GM19455 (cell line): ENCODE measurements around the gene LIMCH1.

ENCODE experiments used
- ATAC-seq: cut with Tn5 transposase; IDR thresholded peaks from one replicate; pipeline ENCODE4 v1.9.1; 2021; ENCODE audit not compliant: unreplicated experiment

LIMCH1 gene

DNA sequence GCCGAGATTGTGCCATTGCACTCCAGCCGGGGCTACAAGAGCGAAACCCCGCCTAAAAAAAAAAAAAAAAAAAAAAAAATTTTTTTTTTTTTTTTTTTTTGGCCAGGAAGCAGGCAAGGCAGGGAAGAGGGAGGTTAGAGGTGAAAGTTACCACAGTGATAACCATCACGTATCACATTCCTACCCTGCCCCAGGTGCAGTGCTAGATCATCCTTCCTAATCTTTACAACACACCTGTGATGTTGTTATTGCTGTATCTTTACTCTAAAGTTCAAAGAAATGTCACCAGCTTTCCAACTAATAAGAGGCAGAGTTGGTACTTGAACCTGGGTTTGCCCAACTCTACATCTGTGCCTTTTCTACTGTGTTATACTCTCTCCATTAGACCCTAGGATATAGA is 7.2 kb upstream of the LIMCH1 start:
- no peak for ATAC-seq

DNA sequence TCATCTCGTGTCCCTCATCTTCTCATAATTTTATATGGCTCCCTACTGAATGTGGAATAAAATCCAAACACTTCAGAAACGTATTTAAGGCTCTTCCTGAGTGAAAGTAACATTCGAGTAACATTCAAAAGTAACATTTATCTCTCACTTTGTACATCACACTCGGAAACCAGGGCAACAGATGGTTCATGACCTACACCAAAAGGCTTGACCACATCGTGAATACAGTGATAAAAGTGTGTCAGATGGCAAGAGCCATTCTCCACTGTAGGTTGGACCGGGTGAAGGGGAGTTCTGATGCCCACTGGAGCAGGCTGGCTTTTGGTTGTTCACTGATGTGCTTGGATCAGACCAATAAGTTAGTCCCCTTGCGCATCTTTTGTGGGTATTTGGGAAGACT is 5.6 kb upstream of the LIMCH1 start:
- no peak for ATAC-seq

DNA sequence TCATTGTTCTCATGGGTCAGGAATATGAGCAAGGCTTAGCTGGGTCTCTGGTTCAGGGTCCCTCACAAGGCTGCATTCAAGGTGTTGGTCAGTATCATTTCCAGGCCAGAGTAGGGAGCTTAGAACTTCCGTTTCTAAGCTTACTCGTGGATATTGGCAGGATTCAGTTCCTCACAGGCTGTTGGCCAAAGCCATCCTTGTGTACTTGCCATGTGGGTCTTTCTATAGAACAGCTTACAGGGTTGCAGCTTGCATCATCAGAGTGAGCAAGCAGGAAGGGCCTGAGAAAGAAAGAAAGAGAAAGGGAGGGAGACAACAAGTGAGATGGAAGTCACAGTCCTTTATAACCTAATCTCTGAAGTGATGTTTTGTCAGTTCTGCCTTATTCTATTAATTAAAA is 5.1 kb upstream of the LIMCH1 start:
- no peak for ATAC-seq

DNA sequence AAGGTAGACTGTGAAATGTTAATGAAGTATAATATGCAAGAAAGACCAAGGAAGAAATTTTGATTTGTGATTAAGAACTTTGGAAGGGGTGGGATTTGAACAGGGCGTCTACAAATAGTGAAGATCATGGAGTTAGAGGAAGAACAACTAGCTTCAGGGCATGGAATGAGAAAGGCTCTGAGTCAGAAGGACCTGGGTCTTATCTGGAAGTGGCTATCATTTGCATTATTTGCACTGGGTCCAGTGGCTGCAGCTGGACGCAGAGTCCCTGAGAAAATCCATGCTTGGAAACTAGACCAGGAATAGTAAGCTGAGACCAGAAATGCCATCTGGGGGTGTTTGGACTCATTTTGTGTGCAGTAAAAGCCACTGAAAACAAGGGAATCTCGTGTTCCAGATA is 4.3 kb upstream of the LIMCH1 start:
- ATAC-seq = no peak

DNA sequence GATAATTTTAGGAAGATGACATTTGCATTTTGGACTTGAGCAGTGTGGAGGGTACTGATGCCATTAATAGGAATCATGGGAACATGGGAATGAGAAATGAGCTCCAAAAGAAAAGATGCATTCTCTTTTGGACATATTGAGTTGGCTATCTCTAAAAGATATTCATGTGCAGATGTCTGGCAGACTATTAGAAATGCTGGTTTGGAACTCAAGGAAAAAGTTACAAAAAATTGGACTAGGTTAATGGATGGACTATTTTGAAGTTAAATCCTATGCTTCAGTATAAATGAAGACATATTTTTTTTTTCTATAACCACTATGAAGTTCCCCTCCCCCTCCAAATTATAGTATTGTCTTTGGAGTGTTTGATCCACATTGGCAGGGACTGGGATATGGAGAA is 3.6 kb upstream of the LIMCH1 start:
- ATAC-seq = no peak

DNA sequence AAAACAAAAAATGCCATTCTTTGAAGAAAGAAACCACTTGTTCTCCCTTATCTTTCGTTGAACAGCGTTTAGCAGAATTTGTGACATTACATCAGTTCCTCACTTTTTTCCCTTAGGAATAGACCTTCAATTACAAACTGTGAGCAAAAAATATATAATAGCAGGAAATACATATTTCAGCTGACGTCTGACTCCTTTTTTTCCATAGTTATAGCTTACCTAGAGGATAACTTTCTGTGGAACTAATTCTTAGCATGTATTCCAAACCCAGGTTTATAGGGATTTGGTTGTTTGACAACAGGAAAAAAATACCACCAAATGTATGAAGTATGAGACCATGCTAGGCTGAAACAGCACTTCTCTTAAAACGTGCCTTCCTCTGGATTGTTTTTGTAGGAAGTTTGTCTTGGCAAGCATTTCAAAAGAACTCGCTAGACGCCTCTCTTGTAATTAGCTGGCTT is 2.0 kb upstream of the LIMCH1 start:
- no peak for ATAC-seq

DNA sequence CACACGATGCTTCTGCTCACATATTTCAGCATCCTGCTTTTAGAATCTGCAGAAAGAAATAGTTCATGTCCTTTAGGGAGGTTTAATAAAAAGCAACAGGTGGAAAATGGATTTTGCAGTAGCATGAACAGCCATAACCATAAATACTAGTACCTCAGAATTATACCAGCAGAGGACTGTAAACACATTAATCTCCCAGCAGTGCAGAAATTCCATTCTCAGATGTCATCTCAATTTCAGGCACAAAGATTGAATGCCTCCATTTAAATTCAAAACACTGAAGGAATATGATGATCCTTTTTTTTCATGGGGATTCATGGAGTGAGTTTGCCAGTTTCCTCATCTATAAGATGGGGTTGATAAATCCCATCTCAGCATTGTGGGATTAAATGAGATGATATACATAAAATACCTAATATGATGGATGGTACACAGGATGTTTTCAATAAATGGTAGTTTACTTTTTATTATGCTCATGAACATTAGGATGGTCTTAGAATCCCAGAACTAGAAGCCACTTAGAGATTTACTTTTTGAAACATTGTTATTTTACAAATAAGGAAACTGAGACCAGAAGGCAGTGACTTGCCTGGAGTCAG is 566 bp upstream of the LIMCH1 start:
- no peak for ATAC-seq

DNA sequence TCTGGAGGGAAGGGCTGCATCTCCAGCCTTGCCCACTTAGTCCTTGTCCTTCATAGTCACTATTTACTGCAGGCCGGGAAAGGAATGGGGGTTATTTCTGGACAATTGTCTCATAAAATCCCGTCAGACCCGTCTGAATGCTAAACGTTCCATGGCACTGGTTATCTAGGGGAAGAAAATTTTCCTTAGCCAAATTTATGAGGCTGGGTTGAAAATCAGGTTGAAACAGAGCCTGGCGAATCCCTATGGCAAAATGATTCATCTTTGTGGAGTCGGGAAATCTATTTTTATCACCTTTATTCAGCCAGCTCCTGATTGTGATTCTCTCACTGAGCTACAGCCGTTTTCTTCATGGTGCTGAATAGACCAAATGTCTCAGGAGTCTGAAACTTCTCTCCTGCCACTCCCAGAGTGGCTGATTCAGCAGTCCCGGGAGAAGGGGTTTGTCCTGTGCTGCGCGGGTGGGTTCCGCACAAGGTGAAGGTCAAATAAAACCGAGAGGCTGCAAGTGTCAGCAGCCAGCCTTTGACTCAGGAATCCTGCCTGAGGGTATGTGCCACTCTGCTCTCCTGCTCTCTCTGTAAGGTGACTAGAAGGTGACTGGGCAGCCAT is 1.0 kb downstream of the LIMCH1 start:
- ATAC-seq = no peak

DNA sequence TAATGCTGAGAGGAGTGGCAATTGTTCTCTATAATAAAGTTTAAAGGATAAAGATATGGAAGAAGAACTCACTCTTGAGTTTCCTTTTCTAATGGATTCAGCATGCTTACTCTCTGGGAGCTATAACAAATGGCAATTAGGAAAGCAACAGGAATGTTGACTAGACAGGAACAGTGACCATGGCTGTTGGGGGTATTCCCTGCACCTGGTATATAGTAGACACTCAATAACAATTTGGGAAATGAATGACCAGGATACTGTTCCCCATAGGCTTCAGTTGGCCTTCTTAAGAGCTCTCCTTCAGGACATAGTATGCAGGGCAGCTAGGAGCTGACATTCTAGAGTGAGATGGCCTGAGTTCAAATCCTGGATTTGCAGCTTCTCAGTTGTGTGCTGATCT is 1.8 kb downstream of the LIMCH1 start:
- no peak for ATAC-seq

DNA sequence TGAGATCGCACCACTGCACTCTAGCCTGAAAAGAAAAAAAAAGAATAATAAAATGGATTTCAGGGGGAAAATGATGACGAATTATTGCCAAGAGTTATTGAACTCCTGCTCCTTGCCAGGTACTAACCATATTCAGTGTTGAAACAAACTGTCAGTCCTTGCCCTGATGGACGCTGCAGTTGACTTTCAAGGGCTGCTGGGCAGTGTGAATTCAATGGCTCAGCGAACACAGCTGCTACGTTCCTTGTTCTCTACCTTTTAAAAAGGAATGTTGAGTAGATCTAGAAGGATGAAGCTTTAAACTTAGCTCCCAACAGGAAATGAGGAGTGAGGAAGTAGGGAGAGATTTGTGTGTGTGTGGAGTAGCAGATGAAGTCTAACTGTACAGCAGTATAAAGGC is 2.7 kb downstream of the LIMCH1 start:
- no peak for ATAC-seq

DNA sequence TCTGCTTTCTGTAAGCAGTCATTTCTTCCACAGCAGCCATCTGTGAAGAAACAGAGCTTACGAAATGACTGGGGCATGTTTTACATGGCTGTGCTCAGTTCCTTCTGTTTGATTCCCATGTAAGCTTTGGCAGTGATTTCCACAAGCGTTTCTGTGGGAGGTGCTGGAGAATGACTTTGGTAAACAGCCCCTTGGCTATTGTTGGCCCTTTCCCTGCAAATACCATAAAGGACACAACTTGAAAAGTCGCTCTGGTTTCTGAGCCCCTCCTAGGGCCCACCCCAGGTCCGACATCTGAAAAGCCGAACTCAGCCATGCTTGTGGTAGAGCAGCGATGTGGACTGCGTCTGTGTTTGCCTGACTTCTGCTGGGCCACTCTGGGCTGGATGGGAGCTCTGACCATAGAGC is 3.7 kb downstream of the LIMCH1 start:
- ATAC-seq = no peak

DNA sequence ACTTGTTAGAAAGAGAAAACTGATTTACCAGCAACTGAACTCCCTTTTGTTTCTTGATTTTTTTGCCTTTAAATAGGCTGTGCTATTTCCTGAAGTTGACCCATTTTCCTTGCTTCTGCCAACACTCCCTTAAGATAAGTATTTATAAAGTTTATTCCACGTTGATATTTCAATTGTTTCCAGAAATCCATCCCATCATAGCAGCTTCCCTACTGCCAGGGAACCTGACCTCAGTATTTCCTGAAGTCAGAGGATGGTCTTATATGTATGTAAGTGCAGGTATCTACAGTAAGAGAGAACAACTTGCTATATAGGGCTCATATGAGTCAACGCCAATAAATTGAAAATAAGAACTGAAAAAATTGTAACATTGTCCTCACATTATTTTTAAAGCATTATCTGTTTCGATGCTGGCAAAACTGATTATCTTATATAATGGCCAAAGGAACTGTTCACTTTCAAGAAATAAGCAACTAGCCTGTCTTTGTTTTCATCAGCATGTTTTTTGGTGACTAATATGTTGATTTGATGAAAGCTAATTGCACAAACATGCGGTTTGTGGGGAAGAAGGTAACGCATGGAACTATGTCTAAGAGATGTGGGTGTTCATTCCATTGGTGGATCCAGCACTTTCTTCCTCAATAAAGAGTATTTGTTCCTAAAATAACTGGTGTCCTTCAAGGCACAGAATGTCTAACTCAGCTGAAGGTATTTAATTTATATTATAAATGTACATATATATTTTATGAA is 4.7 kb downstream of the LIMCH1 start:
- no peak for ATAC-seq

DNA sequence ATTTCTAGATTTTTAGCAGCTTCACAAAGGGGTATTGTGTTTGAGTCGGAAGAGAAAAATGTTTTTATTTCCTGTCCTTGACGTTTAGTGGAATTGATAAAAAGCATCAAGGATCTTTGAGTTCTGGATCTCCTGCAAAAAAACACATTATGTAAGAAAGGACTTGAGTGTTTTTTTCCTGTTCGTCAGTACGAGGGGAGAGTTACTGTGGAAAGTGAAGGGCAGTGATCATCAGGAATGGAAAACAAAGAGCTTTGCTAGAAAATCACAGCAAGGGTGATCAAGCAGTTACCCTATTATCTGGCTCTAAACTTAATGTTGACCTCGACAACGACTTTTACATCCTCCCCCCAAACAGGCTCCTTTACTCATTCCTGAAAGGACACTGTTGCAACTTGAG is 7.3 kb downstream of the LIMCH1 start:
- no peak for ATAC-seq

DNA sequence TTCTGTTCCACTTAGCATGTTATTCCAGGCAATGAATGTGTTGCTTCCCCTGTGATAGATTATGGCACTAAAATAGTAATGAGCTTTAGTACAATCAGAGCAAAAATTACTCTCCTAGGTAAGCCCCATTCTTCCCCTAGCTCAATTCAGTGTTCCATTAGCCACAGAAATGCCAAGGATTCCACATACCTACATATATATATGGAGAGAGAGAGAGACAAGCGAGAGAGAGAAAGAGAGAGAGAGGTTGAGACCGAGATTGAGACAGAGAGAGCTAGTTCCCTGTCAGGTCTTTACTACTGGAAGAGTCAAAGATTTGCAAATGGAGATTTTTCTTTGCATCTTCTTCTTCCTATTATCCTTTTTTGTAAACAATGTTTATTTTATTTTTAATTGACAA is 8.7 kb downstream of the LIMCH1 start:
- ATAC-seq = no peak

DNA sequence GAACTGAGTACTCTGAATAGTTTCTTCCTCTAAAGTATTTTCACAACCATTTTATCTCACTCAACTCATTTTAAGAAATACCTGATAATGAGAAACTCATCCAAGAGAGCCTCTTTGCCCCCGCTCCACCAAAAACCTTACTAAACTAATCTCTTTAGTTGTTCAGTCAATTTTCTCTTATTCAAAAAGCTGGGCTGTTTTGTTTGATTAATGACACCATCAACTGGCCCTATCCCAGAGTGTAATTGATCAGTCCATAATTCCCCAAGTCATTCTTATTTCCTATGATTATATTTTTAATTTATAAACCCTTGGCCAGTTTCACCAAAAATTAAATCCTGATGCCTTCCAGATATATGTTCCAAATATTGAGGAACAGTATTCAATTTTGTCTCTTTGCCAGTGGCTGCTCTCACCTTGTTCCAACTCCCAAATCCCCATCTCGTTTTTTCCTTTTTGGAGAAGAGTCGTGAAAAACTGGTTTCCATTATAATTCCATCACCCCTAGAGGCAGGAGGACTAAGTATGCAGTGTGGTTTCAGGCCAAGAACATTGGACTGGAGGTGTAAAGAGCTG is 10.4 kb downstream of the LIMCH1 start:
- no peak for ATAC-seq

DNA sequence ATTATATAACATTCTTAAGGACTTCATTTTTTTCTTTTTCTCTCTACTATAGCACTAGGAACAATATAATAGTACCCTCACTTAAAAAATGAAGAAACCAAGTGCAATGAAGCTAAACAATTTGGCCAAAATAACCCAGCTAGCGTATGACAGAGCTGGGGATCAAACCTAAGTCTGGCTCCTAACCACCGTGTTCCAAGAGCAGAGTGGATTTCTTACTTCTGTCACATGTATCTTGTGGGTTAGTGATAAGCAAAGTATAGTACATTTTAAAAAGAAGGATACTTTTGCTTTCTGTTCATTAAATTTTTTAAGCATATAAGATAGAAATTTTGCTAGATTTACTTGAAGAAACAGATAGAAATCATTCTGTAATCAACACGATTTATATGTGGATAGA is 11.5 kb downstream of the LIMCH1 start:
- ATAC-seq = no peak

DNA sequence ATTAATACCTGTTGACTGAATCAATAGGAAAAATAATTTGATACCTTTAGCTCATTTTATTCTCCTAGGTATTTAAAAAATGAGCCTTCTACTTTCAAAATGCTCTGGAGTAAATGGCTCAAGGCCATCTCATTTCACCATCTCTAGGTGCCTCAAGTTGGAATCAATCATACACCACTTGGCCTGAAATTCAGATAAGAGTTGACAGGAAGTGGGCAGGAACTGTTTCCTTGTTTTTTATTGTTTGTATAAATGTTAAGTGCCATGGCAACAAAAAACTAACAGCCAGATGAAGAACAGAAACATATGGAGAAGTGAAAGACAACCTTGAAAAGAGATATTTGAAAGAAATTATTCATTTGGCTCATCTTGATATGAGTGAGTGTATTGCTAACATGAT is 12.4 kb downstream of the LIMCH1 start:
- no peak for ATAC-seq

DNA sequence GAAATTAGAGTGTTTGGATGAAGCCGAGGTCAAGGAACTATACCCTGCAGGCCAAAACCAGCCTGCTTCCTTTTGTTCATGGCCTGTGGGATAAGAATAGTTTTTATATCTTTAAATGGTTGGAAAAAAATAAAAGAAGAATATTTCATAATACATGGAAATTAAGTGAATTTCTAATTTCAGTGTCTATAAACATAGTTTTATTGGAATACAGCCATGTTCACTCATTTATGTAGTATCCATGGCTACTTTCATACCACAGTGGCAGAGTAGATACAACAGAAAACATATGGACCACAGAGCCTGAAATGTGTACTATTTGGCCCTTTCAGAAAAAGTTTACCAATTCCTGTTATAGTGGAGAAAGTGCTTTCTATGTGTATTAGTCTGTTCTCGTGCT is 13.6 kb downstream of the LIMCH1 start:
- no peak for ATAC-seq

DNA sequence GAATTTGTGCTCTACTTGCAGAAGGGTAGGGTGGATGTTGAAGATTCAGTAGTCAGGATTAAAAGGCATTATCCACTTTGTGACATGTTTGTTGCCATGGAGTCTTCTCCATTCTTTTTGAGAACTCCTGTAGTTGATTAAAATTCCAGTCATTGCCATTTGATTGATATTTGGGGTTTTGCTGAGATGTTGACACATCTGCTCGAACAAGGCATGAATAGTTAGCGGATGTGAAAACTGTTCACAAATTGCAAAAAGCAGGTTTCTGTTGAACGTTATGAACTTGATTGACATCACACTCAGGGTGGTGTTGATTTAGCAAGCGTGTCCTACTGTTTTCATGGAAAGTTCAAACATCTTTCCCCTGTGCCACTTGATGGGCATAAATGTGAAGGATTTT is 16.9 kb downstream of the LIMCH1 start:
- ATAC-seq = no peak

DNA sequence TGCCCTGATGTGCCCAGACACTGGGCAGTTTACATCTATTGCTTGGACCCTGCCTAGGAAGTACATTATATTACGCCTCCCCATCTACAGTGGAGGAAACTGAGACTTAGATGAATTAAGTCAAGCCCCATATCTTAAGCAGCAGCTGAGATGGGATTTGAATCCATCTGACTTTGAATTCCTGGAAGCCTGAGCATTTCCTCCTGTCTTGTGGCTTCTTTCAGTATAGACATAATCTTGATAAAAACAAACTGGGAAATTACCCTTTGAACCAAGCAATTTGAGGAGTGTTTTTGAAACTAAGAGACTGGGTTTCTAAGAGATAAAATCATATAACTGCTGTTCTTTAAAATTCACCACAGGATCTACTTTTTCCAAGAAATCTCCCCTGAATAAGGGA is 18.6 kb downstream of the LIMCH1 start:
- no peak for ATAC-seq

DNA sequence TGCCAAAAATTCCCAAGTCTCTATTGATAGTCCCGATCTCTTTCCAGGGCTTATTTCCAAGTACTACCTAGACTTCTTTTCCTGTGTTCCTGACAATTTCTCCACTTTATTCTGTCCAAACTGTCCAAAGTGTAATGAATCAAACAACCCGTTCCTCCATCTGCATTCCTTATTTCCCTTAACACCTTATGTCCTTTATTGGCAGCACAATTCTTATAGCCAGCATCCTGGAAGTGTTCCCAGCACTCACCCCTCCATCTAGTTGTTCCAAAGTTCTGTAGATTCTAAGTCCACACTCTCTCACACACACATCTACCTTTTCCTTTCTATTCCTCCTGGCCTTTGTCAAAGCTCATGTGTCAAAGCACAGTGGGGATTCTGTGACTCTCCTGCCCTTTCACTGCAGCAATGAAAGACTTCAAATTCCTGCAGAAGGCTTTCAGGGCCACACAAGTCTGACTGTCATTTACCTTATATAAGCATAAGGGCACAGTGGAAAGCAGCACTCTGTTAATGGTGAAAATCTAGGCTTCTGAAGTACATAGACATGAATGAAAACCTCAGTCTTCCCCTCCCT is 22.1 kb downstream of the LIMCH1 start:
- no peak for ATAC-seq

DNA sequence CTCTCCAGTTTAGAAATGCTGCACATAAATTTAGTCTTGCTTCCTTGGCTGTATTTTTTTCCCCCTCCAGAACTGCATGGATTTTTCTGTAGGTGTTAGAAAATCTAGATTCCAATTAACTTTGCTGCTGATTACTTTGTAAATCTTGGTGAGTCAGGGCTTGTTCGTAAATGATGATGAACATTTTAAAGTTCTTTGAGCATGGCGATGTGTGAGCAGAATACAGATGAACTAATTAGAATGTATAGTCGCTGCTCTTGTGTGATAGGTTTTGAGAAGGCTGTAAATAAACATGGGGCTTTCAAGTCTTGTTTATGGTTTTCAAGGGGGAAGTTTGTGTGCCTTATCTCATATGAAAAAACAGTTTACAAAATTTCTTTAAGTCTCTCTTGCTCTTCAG is 23.3 kb downstream of the LIMCH1 start:
- no peak for ATAC-seq
